Astrocyte of the cerebellum (primary cell): ENCODE data around the gene PFN3.

Source experiments
- DNase-seq: peaks from one replicate; pipeline ENCODE4 v3.0.0-alpha.2; 2011; ENCODE audit warnings: low read depth
- H3K4me3 ChIP-seq: 2 replicates; pipeline ENCODE4 v1.5.1; 2011; ENCODE audit warnings: mild to moderate bottlenecking, low read depth, low read length, moderate library complexity
- in situ Hi-C: cut with HindIII; loops from 2 replicates; pipeline ENCODE4 v1.10.0; 2017; ENCODE audit warnings: low sequenced_read_pairs
- TF ChIP-seq, protein P1 (sequence below): IDR thresholded peaks from 2 replicates; pipeline ENCODE4 v1.5.1; 2012; ENCODE audit warnings: low read length, low read depth, moderate library complexity, mild to moderate bottlenecking; ENCODE audit errors: missing control alignments

Gene PFN3, protein sequence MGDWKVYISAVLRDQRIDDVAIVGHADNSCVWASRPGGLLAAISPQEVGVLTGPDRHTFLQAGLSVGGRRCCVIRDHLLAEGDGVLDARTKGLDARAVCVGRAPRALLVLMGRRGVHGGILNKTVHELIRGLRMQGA

GRCh38 chr5:177399997-177400868 is at the start of gene PFN3:
Gene PFN3 (minus strand): TSS chr5:177400661. CDS start chr5:177400576, 85 bp downstream.
- in situ Hi-C loops = no loop called here
- no peak within 1 kb of the TSS for H3K4me3 ChIP-seq
- DNase-seq = no peak
- TF ChIP-seq, protein P1, sequence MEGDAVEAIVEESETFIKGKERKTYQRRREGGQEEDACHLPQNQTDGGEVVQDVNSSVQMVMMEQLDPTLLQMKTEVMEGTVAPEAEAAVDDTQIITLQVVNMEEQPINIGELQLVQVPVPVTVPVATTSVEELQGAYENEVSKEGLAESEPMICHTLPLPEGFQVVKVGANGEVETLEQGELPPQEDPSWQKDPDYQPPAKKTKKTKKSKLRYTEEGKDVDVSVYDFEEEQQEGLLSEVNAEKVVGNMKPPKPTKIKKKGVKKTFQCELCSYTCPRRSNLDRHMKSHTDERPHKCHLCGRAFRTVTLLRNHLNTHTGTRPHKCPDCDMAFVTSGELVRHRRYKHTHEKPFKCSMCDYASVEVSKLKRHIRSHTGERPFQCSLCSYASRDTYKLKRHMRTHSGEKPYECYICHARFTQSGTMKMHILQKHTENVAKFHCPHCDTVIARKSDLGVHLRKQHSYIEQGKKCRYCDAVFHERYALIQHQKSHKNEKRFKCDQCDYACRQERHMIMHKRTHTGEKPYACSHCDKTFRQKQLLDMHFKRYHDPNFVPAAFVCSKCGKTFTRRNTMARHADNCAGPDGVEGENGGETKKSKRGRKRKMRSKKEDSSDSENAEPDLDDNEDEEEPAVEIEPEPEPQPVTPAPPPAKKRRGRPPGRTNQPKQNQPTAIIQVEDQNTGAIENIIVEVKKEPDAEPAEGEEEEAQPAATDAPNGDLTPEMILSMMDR = no peak

GRCh38 chr5:177449140-177450061 is 48.9 kb upstream of the PFN3 start:
- TF ChIP-seq, protein P1 = no peak
- in situ Hi-C loops = loop anchor here (5.0 kb wide), 1 partner anchor 127 kb away; no protein-coding TSS in a partner anchor
- DNase-seq = no peak
- no peak overlapping the region for H3K4me3 ChIP-seq

GRCh38 chr5:177448244-177448950 is 47.9 kb upstream of the PFN3 start:
- TF ChIP-seq, protein P1 = no peak
- DNase-seq = no peak
- H3K4me3 ChIP-seq = peak overlapping the region; percentile 54
- in situ Hi-C loops = loop anchor here (5.0 kb wide), 1 partner anchor 126 kb away; no protein-coding TSS in a partner anchor

GRCh38 chr5:177447611-177448243 is 47.3 kb upstream of the PFN3 start:
- TF ChIP-seq, protein P1 = no peak

DNA sequence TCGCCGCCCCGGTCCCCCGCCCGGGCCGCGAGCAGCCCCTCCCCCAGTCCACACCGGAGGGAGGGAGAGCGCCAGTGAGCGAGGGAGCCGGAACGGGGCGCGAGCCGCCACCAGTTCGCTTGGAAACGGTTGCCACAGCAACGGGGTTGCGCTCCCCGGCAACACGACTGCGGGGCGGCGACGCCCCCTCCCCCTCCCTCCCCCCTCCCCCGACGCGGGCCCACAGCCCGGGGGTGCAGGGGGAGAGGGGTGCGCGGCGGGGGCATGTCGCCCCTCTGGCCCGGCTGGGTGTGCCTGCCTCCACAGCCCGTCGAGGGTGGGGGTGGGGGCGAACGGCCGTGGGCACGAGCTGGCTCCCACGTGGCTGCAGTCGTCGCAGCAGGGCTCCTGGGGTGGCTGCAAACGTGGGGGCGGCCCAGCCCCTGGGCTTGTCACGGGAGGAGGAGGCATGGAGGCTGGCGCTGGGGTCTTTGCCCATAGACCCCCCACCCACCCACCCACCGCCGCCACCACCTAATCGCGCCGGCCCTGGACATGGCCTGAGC is 46.7 kb upstream of the PFN3 start:
- TF ChIP-seq, protein P1 = no peak
- in situ Hi-C loops = loop anchor here (5.0 kb wide), 1 partner anchor 125 kb away; no protein-coding TSS in a partner anchor
- peak overlapping the region; percentile 54 for H3K4me3 ChIP-seq
- no peak for DNase-seq

More at GRCh38 chr5:177447611-177448243, 47.3 kb upstream of the PFN3 start:
- DNase-seq = peak; percentile 32
- in situ Hi-C loops = loop anchor here (5.0 kb wide), 1 partner anchor 125 kb away; no protein-coding TSS in a partner anchor
- peak overlapping the region; percentile 54 for H3K4me3 ChIP-seq
